Panc1 (cell line): ENCODE results near the gene MRTFA. TPM values are rescaled to one million over a fixed set of nuclear protein-coding genes. Genes with fewer than 3 reads are reported as not detected.

ENCODE experiments used
- ATAC-seq: fragments of 200-7000 bp; cut with Tn5 transposase; 2 replicates; pipeline ENCODE4 v1.9.1; 2020; ENCODE audit warnings: mild to moderate bottlenecking, moderate library complexity
- BruUV-seq: library from RNA; stranded (reverse); fragments of 400-500 nt; replicated peaks from 2 replicates; lab custom pipeline; 2021; lab: Mats Ljungman, UMichigan
- CTCF ChIA-PET: fragments of 300-600 bp; sonication (Branson Sonifier 250); formaldehyde crosslinking; loops from one replicate; lab custom pipeline; 2022; ENCODE audit warnings: antibody characterized with exemption; lab: Charles Lee
- POLR2A ChIA-PET: fragments of 300-600 bp; sonication (Branson Sonifier 250); formaldehyde crosslinking; loops from one replicate; lab custom pipeline; 2022; ENCODE audit warnings: antibody characterized with exemption; lab: Charles Lee
- DNase-seq: peaks from one replicate; pipeline ENCODE4 v3.0.0-alpha.2; 2010; ENCODE audit warnings: low read depth, low spot score
- H3K27ac ChIP-seq: 2 replicates; pipeline ENCODE4 v1.5.1; 2011; ENCODE audit warnings: mild to moderate bottlenecking, low read length, inconsistent platforms
- H3K27me3 ChIP-seq: fragments of 200-500 bp; sonication (Bioruptor generic); 2 replicates; pipeline ENCODE4 v1.6.0; 2014; ENCODE audit warnings: low read length, inconsistent platforms; ENCODE audit not compliant: control insufficient read depth, insufficient read depth
- H3K36me3 ChIP-seq: fragments of 200-500 bp; sonication (Bioruptor generic); 2 replicates; pipeline ENCODE4 v1.5.1; 2014; ENCODE audit warnings: inconsistent platforms, mild to moderate bottlenecking, low read length, moderate library complexity; ENCODE audit not compliant: control insufficient read depth, insufficient read depth
- H3K4me1 ChIP-seq: 2 replicates; pipeline ENCODE4 v1.5.1; 2011; ENCODE audit warnings: inconsistent platforms, mild to moderate bottlenecking, low read length, moderate library complexity; ENCODE audit not compliant: control insufficient read depth, insufficient read depth
- H3K4me3 ChIP-seq, 2 experiments: 2 replicates each; pipeline ENCODE4 v1.5.1; 2011 to 2012; ENCODE audit warnings: low read depth in 2 of 2, low read length in 2 of 2, mild to moderate bottlenecking in 2 of 2, inconsistent platforms in 1 of 2, moderate library complexity in 1 of 2
- H3K9me3 ChIP-seq: fragments of 200-500 bp; sonication (Bioruptor generic); 2 replicates; pipeline ENCODE4 v1.5.1; 2014; ENCODE audit warnings: low read depth, mild to moderate bottlenecking, inconsistent platforms, low read length, moderate library complexity; ENCODE audit not compliant: control insufficient read depth, insufficient read depth
- CTCF ChIP-seq: fragments of 450-650 bp; IDR thresholded peaks from 2 replicates; pipeline ENCODE4 v1.5.1; 2017; ENCODE audit warnings: mild to moderate bottlenecking
- POLR2AphosphoS5 ChIP-seq: IDR thresholded peaks from 2 replicates; pipeline ENCODE4 v1.6.1; 2012; ENCODE audit warnings: mild to moderate bottlenecking, low read depth, low read length, moderate library complexity
- SIN3A ChIP-seq: IDR thresholded peaks from 2 replicates; pipeline ENCODE4 v1.6.1; 2012; ENCODE audit warnings: low read depth, mild to moderate bottlenecking, low read length, moderate library complexity, borderline replicate concordance; ENCODE audit not compliant: insufficient read depth
- TCF7L2 ChIP-seq: IDR thresholded peaks from 2 replicates; pipeline ENCODE4 v1.6.1; 2011; ENCODE audit warnings: mild to moderate bottlenecking, low read depth, low read length, inconsistent platforms
- in situ Hi-C: cut with HindIII; loops from 2 replicates; pipeline ENCODE4 v1.10.0; 2016; ENCODE audit warnings: low sequenced_read_pairs, low pct_unique_long_range_greater_than_20kb
- intact Hi-C: fragments of 100-400 bp; cut with micrococcal nuclease; formaldehyde crosslinking; loops from one replicate; pipeline ENCODE4 v1.10.0; 2022; ENCODE audit not compliant: unreplicated experiment
- total RNA-seq: library from RNA; stranded (reverse); gene quantifications from one replicate; pipeline ENCODE4 v1.2.1, GENCODE V29; 2021; ENCODE audit not compliant: unreplicated experiment
- TF ChIP-seq, protein P1 (sequence below), 2 experiments: IDR thresholded peaks; 2 replicates each; pipeline ENCODE4 v1.6.1; 2011 to 2012; ENCODE audit warnings: low read depth in 2 of 2, control low read depth in 1 of 2, low read length in 1 of 2, mild to moderate bottlenecking in 1 of 2, moderate library complexity in 1 of 2; ENCODE audit not compliant: insufficient read depth in 1 of 2

MRTFA gene
- total RNA-seq, 1 experiment from 2014 or later = 62.1 TPM

DNA sequence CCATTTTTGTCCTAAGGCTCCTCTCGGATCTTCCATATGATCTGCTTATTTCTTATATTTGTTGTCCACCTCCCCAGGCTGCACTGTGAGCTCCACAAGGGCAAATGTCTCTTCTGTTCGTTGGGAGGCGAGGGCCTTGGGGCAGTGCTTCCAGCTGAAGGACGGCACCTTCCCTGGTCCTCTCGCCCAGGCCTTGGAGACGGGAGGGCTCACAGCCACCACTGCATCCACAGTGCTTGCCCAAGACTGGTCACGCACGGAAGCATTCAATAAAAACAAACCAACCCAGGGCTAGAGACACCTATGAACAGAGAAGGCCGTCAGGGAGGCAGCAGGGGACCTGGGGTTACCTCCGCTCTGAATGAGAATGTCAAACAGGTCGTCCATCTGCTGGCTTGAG lies 219.9 kb downstream of the MRTFA start:
- Histone ChIP-seq H3K4me1 (no peaks in the 10 kb centered on the region), H3K27ac (no peak overlapping the region), H3K27me3 (no peaks in the 10 kb centered on the region), H3K4me3 (no peak overlapping the region), H3K36me3 (no peaks in the 10 kb centered on the region), H3K9me3 (no peaks in the 10 kb centered on the region)
- in situ Hi-C loops = no loop called here
- ChIA-PET POLR2A (no interaction called here), CTCF (no interaction called here)
- BruUV-seq = no TSS peak
- TF ChIP-seq TCF7L2 (no peak), SIN3A (no peak), POLR2AphosphoS5 (no peak), CTCF (no peak)
- TF ChIP-seq, protein P1, sequence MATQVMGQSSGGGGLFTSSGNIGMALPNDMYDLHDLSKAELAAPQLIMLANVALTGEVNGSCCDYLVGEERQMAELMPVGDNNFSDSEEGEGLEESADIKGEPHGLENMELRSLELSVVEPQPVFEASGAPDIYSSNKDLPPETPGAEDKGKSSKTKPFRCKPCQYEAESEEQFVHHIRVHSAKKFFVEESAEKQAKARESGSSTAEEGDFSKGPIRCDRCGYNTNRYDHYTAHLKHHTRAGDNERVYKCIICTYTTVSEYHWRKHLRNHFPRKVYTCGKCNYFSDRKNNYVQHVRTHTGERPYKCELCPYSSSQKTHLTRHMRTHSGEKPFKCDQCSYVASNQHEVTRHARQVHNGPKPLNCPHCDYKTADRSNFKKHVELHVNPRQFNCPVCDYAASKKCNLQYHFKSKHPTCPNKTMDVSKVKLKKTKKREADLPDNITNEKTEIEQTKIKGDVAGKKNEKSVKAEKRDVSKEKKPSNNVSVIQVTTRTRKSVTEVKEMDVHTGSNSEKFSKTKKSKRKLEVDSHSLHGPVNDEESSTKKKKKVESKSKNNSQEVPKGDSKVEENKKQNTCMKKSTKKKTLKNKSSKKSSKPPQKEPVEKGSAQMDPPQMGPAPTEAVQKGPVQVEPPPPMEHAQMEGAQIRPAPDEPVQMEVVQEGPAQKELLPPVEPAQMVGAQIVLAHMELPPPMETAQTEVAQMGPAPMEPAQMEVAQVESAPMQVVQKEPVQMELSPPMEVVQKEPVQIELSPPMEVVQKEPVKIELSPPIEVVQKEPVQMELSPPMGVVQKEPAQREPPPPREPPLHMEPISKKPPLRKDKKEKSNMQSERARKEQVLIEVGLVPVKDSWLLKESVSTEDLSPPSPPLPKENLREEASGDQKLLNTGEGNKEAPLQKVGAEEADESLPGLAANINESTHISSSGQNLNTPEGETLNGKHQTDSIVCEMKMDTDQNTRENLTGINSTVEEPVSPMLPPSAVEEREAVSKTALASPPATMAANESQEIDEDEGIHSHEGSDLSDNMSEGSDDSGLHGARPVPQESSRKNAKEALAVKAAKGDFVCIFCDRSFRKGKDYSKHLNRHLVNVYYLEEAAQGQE (IDR thresholded peaks at IDR 0.05; ENCODE audit: insufficient read depth in 1 of 2, low read depth in 2 of 2, low read length in 1 of 2) = no peak
- no peak for DNase-seq
- no peak for ATAC-seq
- intact Hi-C loops = no loop called here

DNA sequence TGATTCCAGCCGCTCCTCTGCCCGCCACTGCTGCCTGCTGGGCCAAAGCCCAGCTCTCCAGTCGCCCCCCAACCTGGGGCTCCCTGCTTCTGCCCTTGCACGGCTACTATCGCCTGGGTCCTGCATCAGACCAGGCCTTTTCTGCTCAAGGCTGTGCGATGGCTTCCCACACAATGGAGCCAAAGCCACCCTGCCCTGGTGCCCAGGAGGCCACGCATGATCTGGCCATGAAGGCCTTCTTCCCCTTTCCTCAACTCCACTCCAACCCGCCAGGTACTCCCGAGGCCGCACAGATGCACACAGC lies 220.3 kb downstream of the MRTFA start:
- ChIA-PET CTCF (no interaction called here), POLR2A (no interaction called here)
- BruUV-seq = no TSS peak
- intact Hi-C loops (no loop called here), in situ Hi-C loops (no loop called here)
- Histone ChIP-seq H3K4me3 (no peak overlapping the region), H3K27me3 (no peaks in the 10 kb centered on the region), H3K27ac (no peak overlapping the region), H3K4me1 (no peaks in the 10 kb centered on the region), H3K9me3 (no peaks in the 10 kb centered on the region), H3K36me3 (no peaks in the 10 kb centered on the region; the same call in 1 of the 2 replicates)
- ATAC-seq = no peak
- TF ChIP-seq TCF7L2 (no peak), CTCF (no peak), SIN3A (no peak), POLR2AphosphoS5 (no peak)
- TF ChIP-seq, protein P1 (IDR thresholded peaks at IDR 0.05; ENCODE audit: insufficient read depth in 1 of 2, low read depth in 2 of 2, low read length in 1 of 2) = no peak
- DNase-seq = no peak
